Nephron progenitor cell (in vitro differentiated cells): ENCODE data around the gene PNMA8C.
A peak's percentile ranks its signal among the peaks of the same experiment; 100 is the strongest.

ENCODE experiments used
- DNase-seq: peaks from one replicate; pipeline ENCODE4 v3.0.0; 2021
- H3K27ac Mint-ChIP-seq: 2 replicates; pipeline ENCODE4 v1.8.0; 2021; ENCODE audit warnings: mild to moderate bottlenecking, moderate library complexity, mixed read lengths
- H3K27me3 Mint-ChIP-seq: 2 replicates; pipeline ENCODE4 v1.8.0; 2021; ENCODE audit warnings: mild to moderate bottlenecking, low read depth, mixed read lengths; ENCODE audit not compliant: poor library complexity
- H3K36me3 Mint-ChIP-seq: 2 replicates; pipeline ENCODE4 v1.8.0; 2021; ENCODE audit warnings: low read depth, mixed read lengths
- H3K4me1 Mint-ChIP-seq: 2 replicates; pipeline ENCODE4 v1.8.0; 2021; ENCODE audit warnings: mixed read lengths
- H3K4me3 Mint-ChIP-seq: 2 replicates; pipeline ENCODE4 v1.8.0; 2021; ENCODE audit warnings: mild to moderate bottlenecking, moderate library complexity, mixed read lengths
- H3K9me3 Mint-ChIP-seq: 2 replicates; pipeline ENCODE4 v1.8.0; 2021; ENCODE audit warnings: mild to moderate bottlenecking, moderate library complexity, mixed read lengths
- TF ChIP-seq, protein P1 (sequence below): fragments of 200-600 bp; sonication (generic); IDR thresholded peaks from 2 replicates; pipeline ENCODE4 v1.5.0; 2021; ENCODE audit warnings: antibody characterized with exemption

The PNMA8C gene

DNA sequence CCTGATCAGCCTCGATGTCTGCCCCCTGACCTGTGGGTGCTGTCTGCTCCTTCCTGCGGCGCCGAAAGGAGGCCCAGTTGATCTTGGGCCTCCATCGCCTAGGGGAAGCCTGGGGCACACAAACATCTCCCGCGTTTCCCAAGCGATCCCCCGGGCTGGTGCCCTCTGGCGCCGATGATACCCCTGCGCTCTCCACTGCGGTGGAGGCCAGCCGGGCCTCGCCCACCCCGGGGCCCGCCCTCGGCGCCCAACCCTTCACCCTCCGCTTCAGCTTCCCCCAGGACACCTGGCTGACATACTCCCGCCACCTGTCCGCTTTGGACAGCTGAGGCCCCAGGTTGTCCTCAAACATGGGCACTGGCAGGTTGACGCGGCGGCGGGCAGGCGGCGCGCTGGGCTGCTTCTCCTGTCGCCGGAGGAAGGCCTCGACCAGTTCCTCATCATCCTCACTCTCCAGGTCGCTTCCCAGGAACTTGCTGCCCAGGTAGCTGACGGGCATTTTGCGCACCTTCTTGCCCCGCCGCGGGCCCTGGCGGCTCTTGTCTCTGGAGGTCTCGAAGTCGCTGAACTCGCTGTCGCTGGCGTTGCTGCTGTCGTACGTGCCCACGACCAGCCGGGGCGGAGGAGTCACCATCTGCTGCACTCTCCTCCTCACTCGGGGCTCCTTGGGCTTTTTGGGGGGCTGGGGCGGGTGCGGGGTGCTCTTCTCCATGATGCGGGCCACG lies 16.6 kb downstream of the PNMA8C start:
- DNase-seq: no peak
- Mint-ChIP-seq H3K27me3 (peaks cover 3% of the 10 kb centered on the region), H3K4me1 (peaks cover 89% of the 10 kb centered on the region), H3K27ac (no peak overlapping the region), H3K36me3 (peaks cover 16% of the 10 kb centered on the region), H3K9me3 (no peaks in the 10 kb centered on the region), H3K4me3 (peak overlapping the region; percentile 98)
- TF ChIP-seq, protein P1, sequence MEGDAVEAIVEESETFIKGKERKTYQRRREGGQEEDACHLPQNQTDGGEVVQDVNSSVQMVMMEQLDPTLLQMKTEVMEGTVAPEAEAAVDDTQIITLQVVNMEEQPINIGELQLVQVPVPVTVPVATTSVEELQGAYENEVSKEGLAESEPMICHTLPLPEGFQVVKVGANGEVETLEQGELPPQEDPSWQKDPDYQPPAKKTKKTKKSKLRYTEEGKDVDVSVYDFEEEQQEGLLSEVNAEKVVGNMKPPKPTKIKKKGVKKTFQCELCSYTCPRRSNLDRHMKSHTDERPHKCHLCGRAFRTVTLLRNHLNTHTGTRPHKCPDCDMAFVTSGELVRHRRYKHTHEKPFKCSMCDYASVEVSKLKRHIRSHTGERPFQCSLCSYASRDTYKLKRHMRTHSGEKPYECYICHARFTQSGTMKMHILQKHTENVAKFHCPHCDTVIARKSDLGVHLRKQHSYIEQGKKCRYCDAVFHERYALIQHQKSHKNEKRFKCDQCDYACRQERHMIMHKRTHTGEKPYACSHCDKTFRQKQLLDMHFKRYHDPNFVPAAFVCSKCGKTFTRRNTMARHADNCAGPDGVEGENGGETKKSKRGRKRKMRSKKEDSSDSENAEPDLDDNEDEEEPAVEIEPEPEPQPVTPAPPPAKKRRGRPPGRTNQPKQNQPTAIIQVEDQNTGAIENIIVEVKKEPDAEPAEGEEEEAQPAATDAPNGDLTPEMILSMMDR: no peak

DNA sequence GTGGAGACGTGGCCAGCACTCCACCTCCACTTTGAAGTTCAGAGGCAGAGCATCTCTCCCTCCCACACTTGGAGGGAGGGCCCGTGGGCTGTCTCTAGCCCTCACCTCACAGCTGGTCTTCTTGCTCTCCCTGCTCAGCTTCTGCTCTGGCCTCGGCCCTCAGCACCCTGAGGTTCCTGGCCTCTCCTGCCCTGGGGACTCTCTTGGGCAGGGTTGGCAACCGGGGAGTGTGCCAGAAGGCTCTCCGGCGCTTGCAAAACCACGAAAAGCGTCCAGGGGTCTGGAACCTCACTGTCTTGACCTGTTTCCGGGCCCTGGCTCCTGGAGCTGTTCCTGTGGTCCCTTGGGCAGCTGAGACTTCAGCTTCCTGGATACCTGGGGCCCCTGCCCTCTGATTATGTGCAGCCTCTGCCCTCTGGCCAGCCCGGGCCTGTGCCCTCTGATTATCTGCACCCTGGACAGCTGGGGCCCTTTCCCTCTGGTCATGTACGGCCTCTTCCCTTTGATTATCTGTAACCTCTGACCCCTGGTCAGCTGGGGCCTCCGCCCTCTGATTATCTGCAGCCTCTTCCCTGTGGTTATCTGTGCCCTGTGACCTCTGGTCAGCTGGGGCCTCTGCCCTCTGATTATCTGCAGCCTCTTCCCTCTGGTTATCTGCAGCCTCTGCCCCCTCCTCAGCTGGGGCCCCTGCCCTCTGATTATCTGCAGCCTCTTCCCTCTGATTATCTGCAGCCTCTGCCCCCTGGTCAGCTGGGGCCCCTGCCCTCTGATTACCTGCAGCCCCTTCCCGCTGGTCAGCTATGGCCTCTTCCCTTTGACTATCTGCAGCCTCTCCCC lies 17.4 kb downstream of the PNMA8C start:
- DNase-seq: no peak
- peaks cover 16% of the 10 kb centered on the region for H3K36me3 Mint-ChIP-seq
- H3K27me3 Mint-ChIP-seq: peaks cover 7% of the 10 kb centered on the region
- no peak overlapping the region for H3K27ac Mint-ChIP-seq
- H3K9me3 Mint-ChIP-seq: no peaks in the 10 kb centered on the region
- peak overlapping the region; percentile 98 for H3K4me3 Mint-ChIP-seq
- TF ChIP-seq, protein P1: no peak
- H3K4me1 Mint-ChIP-seq: peaks cover 90% of the 10 kb centered on the region

DNA sequence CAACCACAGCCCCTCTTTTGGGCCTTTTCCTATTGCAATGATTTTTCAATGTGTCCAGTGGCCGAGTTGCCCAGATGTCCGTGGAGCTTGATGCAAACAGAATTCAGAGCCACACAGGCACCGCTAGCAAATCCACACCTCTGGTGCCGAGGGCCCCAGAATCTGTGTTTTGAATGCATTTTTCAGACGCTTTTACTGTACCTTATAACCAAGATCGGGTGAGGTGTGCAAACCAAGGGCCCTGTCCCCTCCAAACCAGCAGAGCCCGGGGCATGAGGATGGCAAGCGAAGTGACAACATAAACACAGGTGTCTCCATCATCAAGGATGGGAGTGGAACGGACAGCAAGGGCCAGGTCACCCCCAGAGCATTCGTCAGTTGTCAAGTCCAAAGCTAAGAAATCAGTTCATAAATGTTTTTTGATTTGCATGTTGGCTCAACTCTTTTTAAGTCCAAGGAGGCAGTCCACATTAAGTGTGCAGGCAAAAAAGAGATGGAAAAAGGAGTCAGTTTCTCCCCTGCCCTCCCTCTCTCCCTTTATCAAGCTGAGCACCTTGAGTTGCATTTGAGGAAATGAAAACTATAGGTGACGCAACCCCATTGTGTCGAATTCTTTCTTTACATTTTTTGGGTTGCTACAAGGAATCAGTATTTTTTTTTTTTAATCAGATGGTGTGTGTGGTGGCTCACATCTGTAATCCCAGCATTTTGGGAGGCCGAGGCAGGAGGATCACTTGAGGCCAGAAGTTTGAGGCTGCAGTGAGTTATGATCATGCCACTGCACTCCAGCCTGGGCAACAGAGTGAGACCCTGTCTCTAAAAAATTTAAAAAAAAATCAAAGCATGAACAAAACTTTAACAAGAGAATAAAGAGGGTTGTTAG lies 18.3 kb downstream of the PNMA8C start:
- Mint-ChIP-seq H3K4me1 (peaks cover 88% of the 10 kb centered on the region), H3K27me3 (peaks cover 7% of the 10 kb centered on the region), H3K36me3 (peaks cover 16% of the 10 kb centered on the region), H3K9me3 (no peaks in the 10 kb centered on the region), H3K27ac (peak overlapping the region; percentile 25), H3K4me3 (peak overlapping the region; percentile 98)
- DNase-seq: no peak
- TF ChIP-seq, protein P1: no peak

DNA sequence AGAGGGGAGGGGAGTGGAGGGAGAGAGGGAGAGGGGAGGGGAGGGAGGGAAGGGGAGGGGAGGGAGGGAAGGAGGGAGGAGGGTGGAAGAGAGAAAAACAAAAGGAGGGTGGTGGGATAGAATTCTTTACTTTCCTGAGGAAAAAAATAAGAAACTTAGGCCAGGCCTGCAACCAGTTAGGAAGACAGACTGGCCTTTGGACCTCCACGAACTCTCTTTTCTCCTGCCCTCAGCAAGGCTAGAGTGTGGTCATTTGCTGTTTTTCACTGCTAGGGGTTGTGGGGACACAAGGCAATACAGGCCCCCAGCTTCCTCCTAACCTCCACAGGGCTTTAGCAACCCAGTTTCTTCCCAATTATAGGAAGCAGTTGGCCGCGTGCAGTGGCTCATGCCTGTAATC lies 19.5 kb downstream of the PNMA8C start:
- Mint-ChIP-seq H3K27me3 (peaks cover 17% of the 10 kb centered on the region), H3K36me3 (peaks cover 16% of the 10 kb centered on the region), H3K4me3 (peak overlapping the region; percentile 72), H3K4me1 (peaks cover 90% of the 10 kb centered on the region), H3K27ac (no peak overlapping the region), H3K9me3 (no peaks in the 10 kb centered on the region)
- no peak for DNase-seq
- TF ChIP-seq, protein P1: no peak

DNA sequence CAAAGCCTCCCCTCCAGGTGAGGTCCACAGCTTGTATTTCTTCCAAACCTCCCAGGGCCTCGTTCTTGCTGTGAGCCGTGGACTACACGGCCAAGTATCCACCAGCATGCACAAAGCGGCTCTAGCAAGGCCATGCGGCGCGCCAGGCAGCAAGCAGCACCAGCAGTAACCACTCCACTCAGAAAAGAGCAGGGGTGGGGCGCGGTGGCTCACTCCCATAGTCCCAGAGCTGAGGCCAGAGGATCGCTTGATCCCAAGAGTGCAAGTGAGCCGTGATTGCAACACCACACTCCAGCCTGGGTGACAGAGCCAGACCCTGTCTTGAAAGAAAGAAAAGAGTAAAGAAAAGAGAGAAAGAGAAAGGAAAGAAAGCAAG lies 20.1 kb downstream of the PNMA8C start:
- H3K36me3 Mint-ChIP-seq: peaks cover 16% of the 10 kb centered on the region
- peaks cover 20% of the 10 kb centered on the region for H3K27me3 Mint-ChIP-seq
- peak; percentile 58 for DNase-seq
- H3K4me1 Mint-ChIP-seq: peaks cover 90% of the 10 kb centered on the region
- H3K4me3 Mint-ChIP-seq: peak overlapping the region; percentile 73
- no peaks in the 10 kb centered on the region for H3K9me3 Mint-ChIP-seq
- peak overlapping the region; percentile 88 for H3K27ac Mint-ChIP-seq
- TF ChIP-seq, protein P1: no peak
